GM12892 (cell line): ENCODE measurements around the gene TMEM81.

Experiments
- POLR2A ChIP-seq: IDR thresholded peaks from 2 replicates; pipeline ENCODE4 v1.6.1; 2011; ENCODE audit warnings: low read depth, low read length, control low read depth
- POLR2AphosphoS5 ChIP-seq: IDR thresholded peaks from 2 replicates; pipeline ENCODE4 v1.6.1; 2011; ENCODE audit warnings: low read depth, low read length, control low read depth
- TAF1 ChIP-seq: IDR thresholded peaks from 2 replicates; pipeline ENCODE4 v1.6.1; 2011; ENCODE audit warnings: low read depth, mild to moderate bottlenecking, control low read depth, low read length, borderline replicate concordance

DNA sequence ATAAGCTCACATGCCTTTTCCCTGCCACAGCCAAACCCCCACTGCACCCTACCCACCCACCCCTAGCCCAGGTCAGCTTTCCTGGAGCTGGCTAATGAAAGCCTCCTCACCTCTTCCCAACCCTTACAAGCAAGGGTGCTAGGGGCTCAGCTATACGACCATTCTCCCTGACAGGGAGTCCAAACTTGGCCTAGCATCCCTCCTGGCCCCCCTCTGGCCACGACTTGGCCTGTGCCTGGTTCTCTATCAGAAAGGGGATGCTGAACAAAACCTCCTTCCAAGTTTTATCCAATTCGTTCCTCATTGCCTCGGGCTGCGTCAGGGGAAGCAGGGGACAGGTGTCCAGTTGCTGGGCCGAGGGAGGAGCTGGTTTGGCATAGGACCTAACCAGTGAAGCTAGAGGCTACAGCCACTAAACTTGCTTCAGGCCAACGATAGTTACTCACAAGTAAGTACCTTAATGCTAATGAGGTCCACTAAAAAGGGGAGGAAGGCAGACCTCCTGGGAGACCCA, 8.6 kb downstream of the TMEM81 start:
- TF ChIP-seq POLR2AphosphoS5 (no peak), TAF1 (no peak), POLR2A (no peak)
